ENCODE data around the gene ATP10A. TPM values are rescaled to one million over a fixed set of nuclear protein-coding genes. Genes with fewer than 3 reads are reported as not detected.

ATP10A gene
- total RNA-seq, 1 experiment from 2014 or later, result 3.9 TPM

GRCh38 chr15:25909325-25909724 is 46.2 kb upstream of the ATP10A start:
- no peak overlapping the region for H3K56ac ChIP-seq (ENCODE audit: insufficient read length, low read depth, low read length)
- Mint-ChIP-seq H3K27ac (no peak overlapping the region), H3K36me3 (ENCODE audit: insufficient read depth in 1 of 3, low read depth in 3 of 3) (no peaks in the 10 kb centered on the region), H3K9me3 (peaks cover 0 to 5% of the 10 kb centered on the region in 2 experiments; a peak in 2 of 5 replicates), H3K4me1 (peaks cover 4 to 9% of the 10 kb centered on the region in 2 experiments; a peak in 3 of 4 replicates), H3K4me3 (no peak overlapping the region), H3K27me3 (ENCODE audit: low read depth) (peaks cover 2% of the 10 kb centered on the region; the same call in 1 of the 2 replicates)
- no peaks in the 10 kb centered on the region for H3K27me3 ChIP-seq (ENCODE audit: insufficient read depth, low read length)
- H3K79me2 ChIP-seq (ENCODE audit: insufficient read depth, low read length), result no peaks in the 10 kb centered on the region
- H4K91ac ChIP-seq (ENCODE audit: insufficient read length, low read depth, low read length), result no peak overlapping the region
- no peak overlapping the region for H2AFZ ChIP-seq (ENCODE audit: low read length)
- WGBS (ENCODE audit: extremely low coverage, insufficient read length, low lambda C conversion rate), result no CpG with 5 or more reads among the region's 21 CpGs
- H3K27ac ChIP-seq (ENCODE audit: insufficient read length, low read depth, low read length), result no peak overlapping the region
- H4K5ac ChIP-seq (ENCODE audit: insufficient read length, low read depth, low read length), result no peak overlapping the region
- H2BK12ac ChIP-seq (ENCODE audit: insufficient read length, low read depth, low read length), result no peak overlapping the region
- no peak overlapping the region for H2BK5ac ChIP-seq (ENCODE audit: insufficient read length, low read length)
- H2AK5ac ChIP-seq (ENCODE audit: insufficient read length, low read length), result no peak overlapping the region
- no peaks in the 10 kb centered on the region for H3K9me3 ChIP-seq (ENCODE audit: control insufficient read depth, low read depth, low read length)
- no peak overlapping the region for H4K8ac ChIP-seq (replicated peaks; ENCODE audit: insufficient read length, low read depth, low read length)
- TF ChIP-seq CTCF (conservative IDR thresholded peaks at IDR 0.05), result no peak
- H3K14ac ChIP-seq (ENCODE audit: insufficient read depth, low read length), result no peak overlapping the region
- no peaks in the 10 kb centered on the region for H4K20me1 ChIP-seq (ENCODE audit: control insufficient read depth, insufficient read depth, insufficient read length)
- H3K4me1 ChIP-seq (ENCODE audit: insufficient read depth, low read length), result no peaks in the 10 kb centered on the region; the same call in 1 of the 2 replicates
- no peak overlapping the region for H2BK120ac ChIP-seq (ENCODE audit: low read depth, low read length, poor library complexity, severe bottlenecking)
- H2BK20ac ChIP-seq (ENCODE audit: low read depth, low read length, poor library complexity, severe bottlenecking), result no peak overlapping the region
- H3K79me1 ChIP-seq (ENCODE audit: insufficient read depth, low read depth, low read length, poor library complexity, severe bottlenecking), result no peaks in the 10 kb centered on the region
- H3K23ac ChIP-seq (ENCODE audit: insufficient read length, low read depth, low read length), result no peak overlapping the region
- H2BK15ac ChIP-seq (ENCODE audit: low read depth, low read length), result no peak overlapping the region
- no peak overlapping the region for H3K9ac ChIP-seq (ENCODE audit: extremely low read depth, insufficient read length, low read length)
- no peak overlapping the region for H3K18ac ChIP-seq (ENCODE audit: insufficient read length, low read depth, low read length)
- H3K23me2 ChIP-seq (ENCODE audit: insufficient read length, low read depth, low read length, poor library complexity, severe bottlenecking), result no peaks in the 10 kb centered on the region
- no peak for DNase-seq
- no peak overlapping the region for H3K4me2 ChIP-seq (ENCODE audit: insufficient read depth, insufficient read length, low read length)
- no peak overlapping the region for H3K4ac ChIP-seq (ENCODE audit: low read depth, low read length)
- H3T11ph ChIP-seq (ENCODE audit: low read length), result no peak overlapping the region
